HepG2 (cell line): ENCODE data around the gene ID3. TPM values are rescaled to one million over a fixed set of nuclear protein-coding genes. Genes with fewer than 3 reads are reported as not detected.
A peak's percentile ranks its signal among the peaks of the same experiment; 100 is the strongest.

Experiments used
- ATF6 ChIP-seq: sonication (generic); formaldehyde crosslinking; conservative IDR thresholded peaks from 2 replicates; pipeline ENCODE4 v1.4.0; 2020; ENCODE audit warnings: missing genetic modification reagents
- CCDC6 ChIP-seq: sonication (generic); formaldehyde crosslinking; IDR thresholded peaks from 2 replicates; pipeline ENCODE4 v1.8.1; 2022; ENCODE audit warnings: mild to moderate bottlenecking, missing genetic modification reagents, moderate library complexity
- FIP1L1 ChIP-seq: fragments of 200-400 bp; formaldehyde crosslinking; IDR thresholded peaks from 2 replicates; pipeline ENCODE4 v1.6.1; 2018; ENCODE audit warnings: low read depth, mild to moderate bottlenecking, low read length, moderate library complexity, borderline replicate concordance; ENCODE audit not compliant: insufficient read depth
- GMEB2 ChIP-seq: IDR thresholded peaks from 2 replicates; pipeline ENCODE4 v1.6.1; 2016; ENCODE audit warnings: missing biosample characterization, missing genetic modification reagents, low read depth
- HMGA1 ChIP-seq: sonication (generic); formaldehyde crosslinking; conservative IDR thresholded peaks from 2 replicates; pipeline ENCODE4 v1.4.0; 2020; ENCODE audit warnings: missing genetic modification reagents
- HOXA9 ChIP-seq: sonication (generic); formaldehyde crosslinking; IDR thresholded peaks from 2 replicates; pipeline ENCODE4 v1.8.1; 2022; ENCODE audit warnings: missing genetic modification reagents, mild to moderate bottlenecking, moderate library complexity, borderline replicate concordance
- IKZF5 ChIP-seq: IDR thresholded peaks from 2 replicates; pipeline ENCODE4 v1.6.1; 2018; ENCODE audit warnings: missing genetic modification reagents, mild to moderate bottlenecking, missing compliant biosample characterization
- NCOA2 ChIP-seq: sonication (generic); formaldehyde crosslinking; IDR thresholded peaks from 2 replicates; pipeline ENCODE4 v1.8.0; 2022; ENCODE audit warnings: inconsistent platforms
- NFE2L2 ChIP-seq: fragments of 150-350 bp; IDR thresholded peaks from 2 replicates; pipeline ENCODE4 v1.6.1; 2014; ENCODE audit warnings: low read length
- RXRB ChIP-seq: IDR thresholded peaks from 2 replicates; pipeline ENCODE4 v1.6.1; 2016; ENCODE audit warnings: borderline replicate concordance, missing genetic modification reagents, missing compliant biosample characterization
- SIN3A ChIP-seq: IDR thresholded peaks from 2 replicates; pipeline ENCODE4 v1.6.1; 2011; ENCODE audit warnings: low read depth, mild to moderate bottlenecking, control low read depth, low read length, borderline replicate concordance
- SNAPC2 ChIP-seq: sonication (generic); formaldehyde crosslinking; IDR thresholded peaks from 2 replicates; pipeline ENCODE4 v1.8.1; 2022; ENCODE audit warnings: mild to moderate bottlenecking, missing genetic modification reagents
- SSRP1 ChIP-seq: IDR thresholded peaks from 2 replicates; pipeline ENCODE4 v1.6.1; 2016; ENCODE audit warnings: control low read depth
- TCF12 ChIP-seq, 2 experiments: fragments of 450-650 bp in 1 of 2; sonication (generic) in 1 of 2; formaldehyde crosslinking in 1 of 2; IDR thresholded peaks; 2 replicates each; pipeline versions ENCODE4 v1.6.1 to v1.8.0; 2017 to 2022; ENCODE audit warnings: antibody characterized with exemption in 1 of 2, mild to moderate bottlenecking in 1 of 2, missing genetic modification reagents in 1 of 2, moderate library complexity in 1 of 2
- TERF1 ChIP-seq: sonication (generic); formaldehyde crosslinking; IDR thresholded peaks from 2 replicates; pipeline ENCODE4 v1.8.0; 2022; ENCODE audit warnings: mild to moderate bottlenecking, missing genetic modification reagents, moderate library complexity
- ZFP37 ChIP-seq: sonication (generic); formaldehyde crosslinking; IDR thresholded peaks from 2 replicates; pipeline ENCODE4 v1.4.0; 2020; ENCODE audit warnings: missing genetic modification reagents, borderline replicate concordance
- ZFP82 ChIP-seq: sonication (generic); formaldehyde crosslinking; IDR thresholded peaks from 2 replicates; pipeline ENCODE4 v1.5.1; 2020; ENCODE audit warnings: mild to moderate bottlenecking, missing genetic modification reagents, borderline replicate concordance
- ZNF160 ChIP-seq: sonication (generic); formaldehyde crosslinking; IDR thresholded peaks from 2 replicates; pipeline ENCODE4 v1.8.0; 2022; ENCODE audit warnings: mild to moderate bottlenecking, inconsistent platforms, missing genetic modification reagents
- ZNF367 ChIP-seq: sonication (generic); formaldehyde crosslinking; IDR thresholded peaks from 2 replicates; pipeline ENCODE4 v1.4.0; 2020; ENCODE audit warnings: missing genetic modification reagents, borderline replicate concordance
- ZNF704 ChIP-seq: sonication (generic); formaldehyde crosslinking; IDR thresholded peaks from 2 replicates; pipeline ENCODE4 v1.8.1; 2023; ENCODE audit warnings: mild to moderate bottlenecking, inconsistent platforms, moderate library complexity, missing genetic modification reagents, borderline replicate concordance
- ZNF772 ChIP-seq: sonication (generic); formaldehyde crosslinking; IDR thresholded peaks from 2 replicates; pipeline ENCODE4 v1.5.0; 2020; ENCODE audit warnings: mild to moderate bottlenecking, missing genetic modification reagents
- ZNF780A ChIP-seq: sonication (generic); formaldehyde crosslinking; IDR thresholded peaks from 2 replicates; pipeline ENCODE4 v1.8.0; 2022; ENCODE audit warnings: mild to moderate bottlenecking, missing genetic modification reagents, moderate library complexity
- ZNF841 ChIP-seq: sonication (generic); formaldehyde crosslinking; IDR thresholded peaks from 2 replicates; pipeline ENCODE4 v1.8.1; 2023; ENCODE audit warnings: missing genetic modification reagents, borderline replicate concordance
- ZNF891 ChIP-seq: sonication (generic); formaldehyde crosslinking; IDR thresholded peaks from 2 replicates; pipeline ENCODE4 v1.5.0; 2020; ENCODE audit warnings: mild to moderate bottlenecking, missing genetic modification reagents
- ZSCAN25 ChIP-seq: sonication (generic); formaldehyde crosslinking; IDR thresholded peaks from 2 replicates; pipeline ENCODE4 v1.8.0; 2022; ENCODE audit warnings: mild to moderate bottlenecking, missing genetic modification reagents
- polyA plus RNA-seq, 8 experiments: library from polyadenylated mRNA; depleted of rRNA in 3 of 8; stranded (reverse) in 7 of 8; unstranded in 1 of 8; fragments of >200 nt; fragmentation: Illumina TruSeq in 4 of 8; extraction: Trizol in 4 of 8; gene quantifications; 2 replicates each; pipeline versions ENCODE4 v1.2.1 to v1.2.3, GENCODE V29; 2011 to 2016; ENCODE audit warnings: low read depth in 4 of 8, missing spikeins in 1 of 8, mixed read lengths in 1 of 8; ENCODE audit not compliant: insufficient read depth in 1 of 8
- total RNA-seq, 5 experiments: library from RNA; depleted of rRNA; stranded (reverse); fragments of >200 nt; fragmentation: Illumina TruSeq; extraction: Trizol; gene quantifications; 2 replicates each; pipeline ENCODE4 v1.2.3, GENCODE V29; 2016; ENCODE audit warnings: low read depth in 1 of 5

ID3 gene
- total and polyA plus RNA-seq, 2 of the 13 experiments (the other 11 are each of a cell fraction or from before 2014, with no cell fraction given) = 64.8 to 115 TPM

GRCh38 chr1:23594927-23595353 is 35.6 kb upstream of the ID3 start (continued):
- TF ChIP-seq GMEB2 = no peak
- TF ChIP-seq FIP1L1 = no peak
- peak; percentile 65; the same call in 1 of the 2 replicates for TF ChIP-seq NCOA2
- TF ChIP-seq SNAPC2 (CRISPR knock-in tag) = no peak
- TF ChIP-seq ZNF160 (CRISPR knock-in tag) = no peak
- no peak for TF ChIP-seq ZNF780A (CRISPR knock-in tag)
- TF ChIP-seq HMGA1 (CRISPR knock-in tag) = no peak
- TF ChIP-seq ZNF772 (CRISPR knock-in tag) = no peak
- no peak for TF ChIP-seq HOXA9 (CRISPR knock-in tag)
- no peak for TF ChIP-seq ZFP82
- TF ChIP-seq ZNF891 (CRISPR knock-in tag) = no peak
- no peak for TF ChIP-seq SSRP1 (CRISPR knock-in tag)
- no peak for TF ChIP-seq ZNF704 (CRISPR knock-in tag)
- TF ChIP-seq ZFP37 (CRISPR knock-in tag) = no peak
- no peak for TF ChIP-seq NFE2L2
- no peak for TF ChIP-seq IKZF5 (CRISPR knock-in tag)
- no peak for TF ChIP-seq TERF1 (CRISPR knock-in tag)
- TF ChIP-seq ZNF841 (CRISPR knock-in tag) = no peak
- no peak for TF ChIP-seq ATF6
- TF ChIP-seq RXRB (CRISPR knock-in tag) = no peak; the same call in 1 of the 2 replicates
- TF ChIP-seq ZSCAN25 (CRISPR knock-in tag) = no peak
- TF ChIP-seq CCDC6 = no peak
- no peak for TF ChIP-seq TCF12 (IDR thresholded peaks at IDR 0.05)
- TF ChIP-seq TCF12 (CRISPR knock-in tag; IDR thresholded peaks at IDR 0.05) = no peak
- TF ChIP-seq SIN3A = no peak
- no peak for TF ChIP-seq ZNF367
